Cortex of kidney (tissue), 1 donor: ENCODE data around the gene CBX7.
"Not testable (repeated sequence)": the region's sequence is repeated elsewhere in the genome, so short reads cannot be mapped to it uniquely, and the experiment has no call there.

Source experiments
- DNase-seq: peaks from one replicate; lab custom pipeline; 2025; lab: John Stamatoyannopoulos, UW

CBX7 gene

GRCh38 chr22:39174498-39175352, 22.2 kb upstream of the CBX7 start:
- DNase-seq: no peak

DNA sequence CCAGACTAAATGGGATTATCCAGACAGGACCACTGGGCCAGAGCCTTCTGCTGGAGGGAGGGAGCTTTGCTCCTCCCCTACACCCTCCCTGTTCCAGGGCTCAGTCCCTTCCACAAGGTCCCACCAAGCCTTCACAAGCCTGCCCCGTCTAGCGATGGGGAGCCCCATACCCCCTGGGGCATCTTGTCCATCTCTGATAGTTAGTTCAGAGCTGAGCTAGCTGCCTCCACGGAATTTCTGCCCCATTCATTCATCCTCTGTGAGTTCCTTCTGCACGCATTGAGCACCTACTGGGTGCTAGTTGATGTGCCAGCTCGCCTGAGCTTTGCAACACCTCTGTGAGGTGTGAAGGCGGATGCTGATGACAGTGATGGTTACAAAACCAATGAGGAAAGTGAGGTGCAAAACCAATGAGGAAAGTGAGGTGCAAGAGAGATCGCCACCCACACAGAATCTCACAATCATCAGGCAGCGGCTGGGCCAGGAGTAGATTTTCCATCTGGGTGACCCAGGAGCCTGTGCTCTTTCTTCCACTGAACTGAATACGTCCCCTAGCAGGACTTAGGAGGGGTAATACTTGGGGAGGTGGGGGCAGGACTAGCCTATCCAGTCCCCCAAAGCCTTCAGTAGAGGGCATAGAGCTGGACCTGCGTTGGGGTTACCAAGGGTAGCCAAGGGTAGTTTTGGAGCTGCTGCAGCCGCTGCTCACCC, 21.5 kb upstream of the CBX7 start:
- DNase-seq: no peak

GRCh38 chr22:39173050-39173706, 20.7 kb upstream of the CBX7 start:
- DNase-seq: no peak

DNA sequence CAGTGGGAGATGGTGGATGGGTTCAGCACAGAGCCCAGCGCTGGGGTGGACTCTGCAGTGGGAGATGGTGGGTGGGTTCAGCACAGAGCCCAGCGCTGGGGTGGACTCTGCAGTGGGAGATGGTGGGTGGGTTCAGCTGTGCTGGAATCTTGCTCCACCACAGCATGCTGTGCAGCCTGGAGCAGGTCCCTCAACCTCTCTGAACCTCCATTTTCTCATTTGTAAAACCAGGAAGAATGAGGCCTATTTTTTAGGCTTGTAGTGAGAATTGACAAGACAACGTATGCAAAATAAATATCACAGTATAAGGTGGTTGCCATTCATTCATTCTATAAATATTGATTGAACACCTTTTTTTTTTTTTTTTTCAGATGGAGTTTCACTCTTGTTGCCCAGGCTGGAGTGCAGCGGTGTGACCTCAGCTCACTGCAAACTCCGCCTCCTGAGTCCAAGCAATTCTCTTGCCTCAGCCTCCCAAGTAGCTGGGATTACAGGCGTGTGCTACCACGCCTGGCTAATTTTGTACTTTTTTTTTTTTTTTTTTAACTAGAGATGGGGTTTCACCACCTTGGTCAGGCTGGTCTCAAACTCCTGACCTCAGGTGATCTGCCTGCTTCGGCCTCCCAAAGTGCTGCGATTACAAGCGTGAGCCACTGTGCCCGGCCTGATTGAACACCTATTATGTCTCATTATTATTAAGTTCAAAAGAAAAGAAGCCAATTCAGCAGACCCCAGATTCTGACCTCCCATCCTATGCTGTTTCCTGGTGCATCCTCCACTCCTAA, 20.0 kb upstream of the CBX7 start:
- not testable (repeated sequence) for DNase-seq

- DNase-seq: no peak
These were observed 19.3 kb upstream of the CBX7 start for GRCh38 chr22:39171623-39172264.

GRCh38 chr22:39170825-39171622, 18.5 kb upstream of the CBX7 start:
- DNase-seq: no peak

DNA sequence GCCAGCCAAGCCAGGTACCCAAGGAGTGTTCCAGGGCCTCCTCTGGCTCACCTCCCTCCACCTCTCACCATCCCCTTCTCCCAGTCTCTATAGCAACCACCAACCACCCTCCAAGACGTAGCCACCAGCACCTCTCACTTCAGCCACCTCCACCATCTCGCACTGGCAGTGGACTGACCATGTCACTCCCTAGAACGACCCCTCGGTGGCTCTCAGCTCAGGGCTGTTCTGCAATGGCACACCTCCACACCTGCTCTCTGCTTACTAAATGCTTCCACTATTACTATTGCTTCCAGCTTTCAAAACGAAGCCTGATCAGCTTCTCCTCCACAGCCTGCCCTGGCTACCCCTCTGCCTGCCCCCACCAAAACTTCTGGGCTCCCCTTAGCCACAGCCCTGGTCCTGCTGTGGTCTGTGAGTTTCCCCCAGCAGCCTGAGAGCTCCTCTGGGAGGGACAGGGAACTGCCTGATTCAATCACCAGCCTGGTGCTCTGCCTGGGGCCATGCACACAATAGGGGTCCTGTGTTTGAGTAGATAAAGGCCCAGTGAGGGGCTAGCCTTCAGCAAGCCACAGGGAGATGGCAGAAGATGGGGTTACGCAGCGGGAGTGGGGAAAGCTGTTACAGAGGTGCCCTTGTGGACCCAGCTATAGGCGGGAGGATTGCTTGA, 17.5 kb upstream of the CBX7 start:
- DNase-seq: no peak

- no peak for DNase-seq
These were observed 14.1 kb upstream of the CBX7 start for GRCh38 chr22:39166547-39166946.

GRCh38 chr22:39156093-39156492, 3.6 kb upstream of the CBX7 start:
- DNase-seq: not testable (repeated sequence)

GRCh38 chr22:39155421-39155820, 2.9 kb upstream of the CBX7 start:
- DNase-seq: no peak

DNA sequence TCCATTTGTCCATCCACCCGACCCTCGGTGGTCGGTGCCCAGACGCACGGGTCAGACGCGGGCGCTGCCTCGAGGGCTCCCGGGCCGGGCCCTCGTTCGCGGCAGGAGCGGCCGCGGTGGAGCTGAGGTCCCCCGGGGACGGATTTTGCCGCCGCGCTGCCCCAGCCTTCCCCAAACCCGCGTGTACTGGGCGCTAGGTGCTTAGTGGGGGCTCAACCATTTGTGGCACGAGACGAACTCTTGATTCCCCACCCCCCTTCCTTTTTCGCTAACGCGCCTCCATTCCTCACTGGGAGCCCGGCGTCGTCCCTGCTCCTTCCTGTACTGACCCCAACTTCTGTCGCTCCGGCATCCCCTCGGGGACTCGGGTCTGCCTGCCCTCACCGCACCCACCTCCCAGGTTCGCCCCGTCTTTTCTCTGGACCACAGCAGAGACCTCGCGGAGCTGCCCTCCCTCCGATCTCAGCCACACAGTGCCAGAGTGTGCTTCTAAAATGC, 789 bp upstream of the CBX7 start:
- no peak for DNase-seq

DNA sequence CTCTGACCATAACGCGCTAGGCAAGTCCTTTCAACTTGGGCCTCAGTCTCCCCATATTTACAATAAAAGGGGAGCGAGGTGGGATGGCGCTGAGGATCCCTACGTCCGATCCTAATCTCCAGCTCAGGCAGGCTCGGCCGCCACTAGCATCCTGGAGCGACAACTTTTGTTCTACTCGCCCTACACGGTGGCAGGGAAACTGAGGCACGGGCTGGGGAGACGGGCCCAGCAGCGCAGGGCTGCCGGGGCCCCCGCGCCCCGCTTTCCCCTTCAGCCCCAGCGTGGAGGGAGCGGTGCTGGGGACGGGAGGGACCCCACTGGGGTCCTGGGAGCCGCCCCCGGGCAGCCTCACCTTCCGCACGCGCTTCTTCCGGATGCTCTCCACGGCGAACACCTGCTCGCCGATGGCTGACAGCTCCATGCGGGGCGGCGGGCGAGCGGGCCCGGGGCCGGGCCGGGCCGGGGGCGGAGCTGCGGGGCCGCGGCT, 413 bp downstream of the CBX7 start:
- no peak for DNase-seq

GRCh38 chr22:39151329-39151975, 1.0 kb downstream of the CBX7 start:
- no peak for DNase-seq

GRCh38 chr22:39150848-39151215, 1.6 kb downstream of the CBX7 start:
- DNase-seq: no peak

GRCh38 chr22:39149915-39150847, 2.3 kb downstream of the CBX7 start:
- no peak for DNase-seq

DNA sequence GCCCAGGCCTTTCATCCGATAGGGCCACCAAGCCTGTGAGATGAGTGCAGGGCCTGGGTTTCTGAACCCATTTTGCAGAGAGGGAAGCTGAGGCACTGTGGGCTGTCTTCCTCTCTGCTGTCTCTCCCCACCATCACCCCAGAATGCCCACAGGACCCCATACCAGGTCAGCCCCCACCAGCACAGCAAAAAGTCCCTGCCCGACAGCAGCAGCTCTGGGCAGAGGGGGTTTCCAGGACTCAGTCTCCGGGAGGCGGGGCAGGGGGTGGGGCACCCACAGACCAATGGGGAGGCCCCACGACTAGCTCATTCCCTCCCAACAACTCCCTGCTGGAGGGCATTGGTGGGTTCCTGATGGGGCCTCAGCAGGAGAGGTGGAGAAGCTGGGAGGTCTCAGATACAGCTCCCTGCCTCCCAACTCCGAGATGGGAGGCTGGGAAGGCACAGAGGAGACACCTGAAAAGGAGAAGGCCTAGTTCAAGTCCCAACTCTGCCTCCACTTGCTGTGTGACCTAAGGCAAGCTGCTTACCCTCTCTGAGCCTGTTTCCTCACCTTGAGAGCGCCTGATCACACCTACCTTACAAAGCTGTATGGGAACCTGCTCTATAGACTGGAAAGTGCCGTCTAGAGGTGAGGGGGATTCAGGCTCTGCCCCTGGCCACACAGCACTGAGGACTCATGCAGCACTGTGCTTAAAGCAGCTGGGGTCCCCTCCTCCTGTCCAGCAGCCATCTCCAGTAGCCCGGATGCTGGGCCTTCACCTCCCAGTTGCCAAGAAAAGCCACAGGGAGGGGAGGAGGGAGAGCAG, 3.5 kb downstream of the CBX7 start:
- no peak for DNase-seq

- DNase-seq: no peak
These were observed 4.3 kb downstream of the CBX7 start for GRCh38 chr22:39148026-39148726.
